GM12873 (cell line): ENCODE data around the gene SLC8A1.

Experiments used
- TF ChIP-seq, protein P1 (sequence below): IDR thresholded peaks from 2 replicates; pipeline ENCODE4 v1.5.1; 2012; ENCODE audit warnings: low read depth, mild to moderate bottlenecking, moderate library complexity, low read length, control low read depth; ENCODE audit not compliant: insufficient read depth; ENCODE audit errors: missing control alignments

Gene SLC8A1

DNA sequence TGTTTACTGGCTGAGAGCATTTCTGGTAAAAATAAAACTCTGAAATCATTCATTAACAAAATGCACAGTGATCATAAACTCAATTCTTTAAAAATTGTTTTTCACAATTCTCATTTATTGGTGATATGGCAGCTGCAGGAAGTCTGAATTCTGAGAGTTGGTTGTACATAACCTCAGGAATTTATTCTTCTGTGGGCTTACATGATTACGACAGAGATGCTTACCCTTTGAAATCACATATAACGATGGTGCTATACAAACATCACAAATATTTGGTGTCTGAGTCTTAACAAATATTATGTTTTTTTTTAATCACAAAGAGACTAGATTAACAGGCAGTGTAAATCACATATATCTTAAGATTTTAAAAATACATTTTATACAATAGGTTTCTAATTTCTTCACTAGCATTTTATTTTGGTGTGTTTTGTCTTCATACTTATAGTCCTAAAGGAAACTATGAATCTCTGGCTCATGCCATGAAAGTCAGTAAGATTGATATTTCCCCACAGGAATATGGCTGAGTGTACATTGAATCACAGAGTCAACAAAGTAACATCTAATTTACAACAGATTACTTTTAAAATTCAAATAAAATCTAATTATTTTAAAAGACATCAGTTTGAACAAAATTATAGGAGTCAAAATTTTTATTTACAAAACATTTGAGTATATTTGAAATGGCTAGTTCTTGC is 354.1 kb downstream of the SLC8A1 start:
- TF ChIP-seq, protein P1, sequence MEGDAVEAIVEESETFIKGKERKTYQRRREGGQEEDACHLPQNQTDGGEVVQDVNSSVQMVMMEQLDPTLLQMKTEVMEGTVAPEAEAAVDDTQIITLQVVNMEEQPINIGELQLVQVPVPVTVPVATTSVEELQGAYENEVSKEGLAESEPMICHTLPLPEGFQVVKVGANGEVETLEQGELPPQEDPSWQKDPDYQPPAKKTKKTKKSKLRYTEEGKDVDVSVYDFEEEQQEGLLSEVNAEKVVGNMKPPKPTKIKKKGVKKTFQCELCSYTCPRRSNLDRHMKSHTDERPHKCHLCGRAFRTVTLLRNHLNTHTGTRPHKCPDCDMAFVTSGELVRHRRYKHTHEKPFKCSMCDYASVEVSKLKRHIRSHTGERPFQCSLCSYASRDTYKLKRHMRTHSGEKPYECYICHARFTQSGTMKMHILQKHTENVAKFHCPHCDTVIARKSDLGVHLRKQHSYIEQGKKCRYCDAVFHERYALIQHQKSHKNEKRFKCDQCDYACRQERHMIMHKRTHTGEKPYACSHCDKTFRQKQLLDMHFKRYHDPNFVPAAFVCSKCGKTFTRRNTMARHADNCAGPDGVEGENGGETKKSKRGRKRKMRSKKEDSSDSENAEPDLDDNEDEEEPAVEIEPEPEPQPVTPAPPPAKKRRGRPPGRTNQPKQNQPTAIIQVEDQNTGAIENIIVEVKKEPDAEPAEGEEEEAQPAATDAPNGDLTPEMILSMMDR = no peak

DNA sequence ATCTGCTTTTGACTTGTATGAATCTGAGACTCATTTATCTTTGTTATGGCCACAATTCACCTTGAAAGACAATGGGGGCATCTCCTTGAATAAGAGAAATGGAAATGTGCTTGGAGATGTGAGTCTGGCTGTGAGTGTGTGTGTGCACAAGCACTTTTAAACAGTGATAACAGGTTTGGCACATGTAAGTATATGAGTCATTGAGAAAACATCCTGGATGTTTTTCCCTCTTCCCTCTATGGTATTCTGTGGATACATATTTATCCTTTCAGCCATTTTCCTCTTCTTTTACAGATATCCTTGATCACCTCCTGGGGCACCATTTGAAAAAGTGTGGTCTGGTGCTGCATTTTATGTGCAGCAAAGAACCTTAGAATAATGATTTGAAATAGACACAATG is 355.5 kb downstream of the SLC8A1 start:
- TF ChIP-seq, protein P1 = no peak

DNA sequence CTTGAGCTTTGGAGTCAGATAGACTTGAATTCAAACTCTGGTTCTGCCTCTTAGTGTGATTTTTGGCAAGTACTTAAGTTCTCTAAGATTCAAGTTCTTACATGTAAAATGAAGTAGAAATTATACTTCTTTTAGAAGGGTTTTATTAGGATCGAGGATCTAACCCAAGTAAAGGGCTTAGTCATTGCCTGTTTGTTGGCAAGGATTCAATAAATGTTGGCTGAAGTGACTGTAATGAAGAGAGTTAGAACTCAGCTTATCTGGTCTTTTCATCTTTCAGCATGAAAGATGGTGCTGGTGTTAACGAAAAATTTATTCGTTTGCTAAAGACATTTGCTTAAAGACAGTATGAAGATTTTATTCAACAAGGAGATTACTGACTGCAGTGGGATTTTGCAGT is 356.9 kb downstream of the SLC8A1 start:
- TF ChIP-seq, protein P1 = no peak

DNA sequence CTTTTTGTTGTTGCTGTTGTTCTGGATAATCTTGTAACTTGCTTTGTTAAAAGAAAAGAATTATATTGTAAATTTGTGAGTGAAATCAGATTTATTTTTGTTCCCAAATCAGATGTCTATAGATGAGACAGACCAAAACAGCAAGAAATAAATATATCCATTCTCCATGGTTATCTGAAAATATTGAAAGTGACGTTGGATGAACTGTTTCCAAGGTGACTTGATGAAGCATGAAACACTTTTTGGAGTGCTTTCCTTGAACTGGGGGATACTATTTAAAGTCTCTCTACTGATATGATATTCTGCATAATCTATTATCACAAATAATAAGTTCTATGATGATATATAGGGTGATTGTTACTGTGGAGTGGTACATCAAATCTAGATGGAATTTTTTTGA is 357.4 kb downstream of the SLC8A1 start:
- TF ChIP-seq, protein P1 = no peak

DNA sequence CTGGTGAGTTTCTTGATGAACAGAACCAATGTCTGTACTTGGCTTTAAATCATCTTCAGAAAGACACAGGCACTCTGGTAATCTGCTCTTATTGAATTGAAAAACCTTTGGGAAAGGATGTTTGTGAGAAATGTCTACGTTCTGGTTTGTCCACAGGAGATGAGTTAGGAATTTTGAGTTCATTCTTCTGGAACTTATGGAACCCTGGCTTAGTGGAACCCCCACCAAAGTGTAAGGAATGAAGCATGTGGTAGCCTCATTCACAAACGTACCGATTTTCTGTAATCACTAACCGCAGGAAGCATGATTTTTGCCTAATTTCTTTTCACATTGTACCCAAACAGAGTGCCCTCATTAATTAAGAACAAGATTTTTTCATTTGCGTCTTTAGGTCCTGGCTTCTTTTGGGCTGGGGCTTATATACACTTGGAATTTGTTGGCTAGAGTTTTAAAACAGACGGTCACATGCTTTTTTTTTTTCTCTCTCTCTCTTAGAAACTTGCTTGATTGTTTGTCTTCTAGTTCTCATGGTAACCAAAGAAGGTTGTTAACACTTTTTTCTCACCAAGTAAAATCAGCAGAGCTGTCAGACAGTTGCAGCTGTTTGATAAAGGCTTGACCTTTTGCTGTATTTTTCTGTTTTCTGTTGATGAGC is 358.7 kb downstream of the SLC8A1 start:
- TF ChIP-seq, protein P1 = no peak

DNA sequence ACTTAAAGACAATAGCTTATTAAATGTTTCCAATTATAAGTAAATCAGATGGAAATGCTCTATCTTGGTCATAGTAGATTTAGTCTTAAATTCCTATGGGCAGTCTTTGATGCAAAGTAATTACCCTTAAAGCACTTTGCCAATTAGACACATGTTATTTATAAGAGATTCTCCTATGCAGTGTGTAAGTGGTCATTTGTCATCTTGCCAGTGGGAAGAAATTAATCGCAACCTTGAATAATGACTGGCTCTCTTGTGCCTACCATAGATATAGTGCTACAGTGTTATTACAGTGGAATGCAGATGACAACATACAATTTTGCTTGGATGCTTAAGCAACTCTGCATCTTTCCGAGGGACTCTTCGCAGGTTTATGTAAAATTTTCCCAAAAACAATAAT is 361.8 kb downstream of the SLC8A1 start:
- TF ChIP-seq, protein P1 = no peak

DNA sequence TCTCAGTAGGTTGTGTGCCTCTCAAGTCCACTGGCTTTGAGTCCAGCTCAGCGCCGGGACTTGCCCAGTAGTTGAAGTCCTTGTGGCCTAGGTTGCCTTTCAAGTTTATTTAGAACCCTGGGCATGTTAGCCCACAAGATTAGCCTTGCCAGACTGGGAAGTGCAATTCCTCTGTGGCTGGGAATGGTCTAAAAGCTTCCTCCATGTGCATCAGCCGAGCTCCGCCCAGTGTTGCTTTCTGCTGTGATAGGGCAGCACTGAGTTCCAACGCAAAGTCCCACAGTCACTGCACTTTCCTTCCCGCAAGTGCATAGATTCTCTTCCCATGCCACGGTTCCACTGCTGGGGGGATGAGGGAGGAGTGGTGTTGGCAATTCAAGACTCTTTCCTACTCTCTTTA is 364.0 kb downstream of the SLC8A1 start:
- TF ChIP-seq, protein P1 = no peak
